GM12878 (cell line): Measurements from ENCODE around the gene TCEANC. TPM values are rescaled to one million over a fixed set of nuclear protein-coding genes. Genes with fewer than 3 reads are reported as not detected.

Source experiments
- BACH1 ChIP-seq: fragments of 450-650 bp; IDR thresholded peaks from 2 replicates; pipeline ENCODE4 v1.6.1; 2017; ENCODE audit warnings: mild to moderate bottlenecking, borderline replicate concordance
- CBFB ChIP-seq: IDR thresholded peaks from 2 replicates; pipeline ENCODE4 v1.6.1; 2016; ENCODE audit warnings: antibody characterized with exemption, low read depth
- FOXM1 ChIP-seq: IDR thresholded peaks from 2 replicates; pipeline ENCODE4 v1.6.1; 2012; ENCODE audit warnings: low read depth, mild to moderate bottlenecking, inconsistent platforms, low read length, moderate library complexity
- HDAC6 ChIP-seq: fragments of 200-600 bp; sonication (generic); IDR thresholded peaks from one replicate; pipeline ENCODE4 v1.8.0; 2017; ENCODE audit warnings: antibody characterized with exemption; ENCODE audit not compliant: unreplicated experiment
- MEF2A ChIP-seq: IDR thresholded peaks from 2 replicates; pipeline ENCODE4 v1.6.1; 2011; ENCODE audit warnings: low read depth, mild to moderate bottlenecking, low read length, moderate library complexity; ENCODE audit not compliant: insufficient read depth
- NFIC ChIP-seq: IDR thresholded peaks from 2 replicates; pipeline ENCODE4 v1.6.1; 2012; ENCODE audit warnings: low read depth, mild to moderate bottlenecking, inconsistent platforms, low read length, moderate library complexity
- SIX5 ChIP-seq: IDR thresholded peaks from 2 replicates; pipeline ENCODE4 v1.6.1; 2011; ENCODE audit warnings: mild to moderate bottlenecking, low read depth, low read length, moderate library complexity; ENCODE audit not compliant: severe bottlenecking
- YY1 ChIP-seq: IDR thresholded peaks from 2 replicates; pipeline ENCODE4 v1.6.1; 2011; ENCODE audit warnings: low read depth, mild to moderate bottlenecking, low read length
- ZNF384 ChIP-seq: IDR thresholded peaks from 2 replicates; pipeline ENCODE4 v1.6.1; 2012; ENCODE audit warnings: low read depth, mild to moderate bottlenecking, low read length, improper control_type of control experiment, borderline replicate concordance
- polyA plus RNA-seq, 11 experiments: library from polyadenylated mRNA; depleted of rRNA in 4 of 11; unstranded in 6 of 11; stranded (reverse) in 5 of 11; fragments of >200 nt; fragmentation: Nextera tagmentation in 4 of 11; fragmentation: Illumina TruSeq in 1 of 11; extraction: Ambion mirVana in 4 of 11; extraction: Trizol in 1 of 11; gene quantifications; 1 replicate in 1 of 11; 2 replicates in 10 of 11; pipeline versions ENCODE4 v1.2.1 to v1.2.3, GENCODE V29; 2011 to 2016; ENCODE audit warnings: inconsistent platforms in 2 of 11, missing spikeins in 2 of 11, low read depth in 1 of 11
- total RNA-seq, 4 experiments: library from RNA; depleted of rRNA in 3 of 4; stranded (reverse); fragments of >200 nt in 3 of 4; fragmentation: Illumina TruSeq in 1 of 4; extraction: Trizol in 1 of 4; gene quantifications; 2 replicates each; pipeline versions ENCODE4 v1.2.1 to v1.2.3, GENCODE V29; 2013 to 2021
- TF ChIP-seq, protein P1 (sequence below): IDR thresholded peaks from 2 replicates; pipeline ENCODE4 v1.6.1; 2012; ENCODE audit warnings: low read depth, low read length, improper control_type of control experiment
- TF ChIP-seq, protein P2 (sequence below): fragments of 450-650 bp; IDR thresholded peaks from 2 replicates; pipeline ENCODE4 v1.6.1; 2017; ENCODE audit warnings: mild to moderate bottlenecking, low read depth, inconsistent platforms; ENCODE audit not compliant: poor library complexity, severe bottlenecking
- TF ChIP-seq, protein P3 (sequence below): fragments of 450-650 bp; IDR thresholded peaks from 2 replicates; pipeline ENCODE4 v1.6.1; 2017; ENCODE audit warnings: borderline replicate concordance

Gene TCEANC
- total and polyA plus RNA-seq, 10 of the 15 experiments (the other 5 are each of a cell fraction or from before 2014, with no cell fraction given): 1.1 to 4.9 (median 2.9) TPM

DNA sequence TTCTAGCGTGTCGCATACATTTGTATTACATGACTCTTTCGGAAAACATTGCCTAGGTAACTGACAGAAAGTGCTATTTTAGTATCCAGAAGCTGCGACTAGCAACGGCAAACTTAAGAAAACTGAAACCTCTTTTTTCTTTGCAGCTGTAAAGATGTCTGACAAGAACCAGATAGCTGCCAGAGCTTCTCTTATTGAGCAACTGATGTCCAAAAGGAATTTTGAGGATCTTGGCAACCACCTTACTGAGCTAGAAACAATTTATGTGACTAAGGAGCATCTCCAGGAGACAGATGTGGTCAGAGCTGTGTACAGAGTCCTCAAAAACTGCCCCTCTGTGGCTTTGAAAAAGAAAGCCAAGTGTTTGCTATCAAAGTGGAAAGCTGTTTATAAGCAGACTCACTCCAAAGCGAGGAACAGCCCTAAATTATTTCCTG is 9.4 kb downstream of the TCEANC start (continued):
- TF ChIP-seq, protein P1, sequence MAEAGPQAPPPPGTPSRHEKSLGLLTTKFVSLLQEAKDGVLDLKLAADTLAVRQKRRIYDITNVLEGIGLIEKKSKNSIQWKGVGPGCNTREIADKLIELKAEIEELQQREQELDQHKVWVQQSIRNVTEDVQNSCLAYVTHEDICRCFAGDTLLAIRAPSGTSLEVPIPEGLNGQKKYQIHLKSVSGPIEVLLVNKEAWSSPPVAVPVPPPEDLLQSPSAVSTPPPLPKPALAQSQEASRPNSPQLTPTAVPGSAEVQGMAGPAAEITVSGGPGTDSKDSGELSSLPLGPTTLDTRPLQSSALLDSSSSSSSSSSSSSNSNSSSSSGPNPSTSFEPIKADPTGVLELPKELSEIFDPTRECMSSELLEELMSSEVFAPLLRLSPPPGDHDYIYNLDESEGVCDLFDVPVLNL: no peak
- no peak for TF ChIP-seq NFIC
- TF ChIP-seq HDAC6: no peak
- TF ChIP-seq FOXM1: no peak
- no peak for TF ChIP-seq CBFB
- TF ChIP-seq YY1: 0 out of 2 replicates have a peak, but pooled peaks have one; percentile 10
- TF ChIP-seq, protein P2, sequence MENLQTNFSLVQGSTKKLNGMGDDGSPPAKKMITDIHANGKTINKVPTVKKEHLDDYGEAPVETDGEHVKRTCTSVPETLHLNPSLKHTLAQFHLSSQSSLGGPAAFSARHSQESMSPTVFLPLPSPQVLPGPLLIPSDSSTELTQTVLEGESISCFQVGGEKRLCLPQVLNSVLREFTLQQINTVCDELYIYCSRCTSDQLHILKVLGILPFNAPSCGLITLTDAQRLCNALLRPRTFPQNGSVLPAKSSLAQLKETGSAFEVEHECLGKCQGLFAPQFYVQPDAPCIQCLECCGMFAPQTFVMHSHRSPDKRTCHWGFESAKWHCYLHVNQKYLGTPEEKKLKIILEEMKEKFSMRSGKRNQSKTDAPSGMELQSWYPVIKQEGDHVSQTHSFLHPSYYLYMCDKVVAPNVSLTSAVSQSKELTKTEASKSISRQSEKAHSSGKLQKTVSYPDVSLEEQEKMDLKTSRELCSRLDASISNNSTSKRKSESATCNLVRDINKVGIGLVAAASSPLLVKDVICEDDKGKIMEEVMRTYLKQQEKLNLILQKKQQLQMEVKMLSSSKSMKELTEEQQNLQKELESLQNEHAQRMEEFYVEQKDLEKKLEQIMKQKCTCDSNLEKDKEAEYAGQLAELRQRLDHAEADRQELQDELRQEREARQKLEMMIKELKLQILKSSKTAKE: no peak
- TF ChIP-seq, protein P3, sequence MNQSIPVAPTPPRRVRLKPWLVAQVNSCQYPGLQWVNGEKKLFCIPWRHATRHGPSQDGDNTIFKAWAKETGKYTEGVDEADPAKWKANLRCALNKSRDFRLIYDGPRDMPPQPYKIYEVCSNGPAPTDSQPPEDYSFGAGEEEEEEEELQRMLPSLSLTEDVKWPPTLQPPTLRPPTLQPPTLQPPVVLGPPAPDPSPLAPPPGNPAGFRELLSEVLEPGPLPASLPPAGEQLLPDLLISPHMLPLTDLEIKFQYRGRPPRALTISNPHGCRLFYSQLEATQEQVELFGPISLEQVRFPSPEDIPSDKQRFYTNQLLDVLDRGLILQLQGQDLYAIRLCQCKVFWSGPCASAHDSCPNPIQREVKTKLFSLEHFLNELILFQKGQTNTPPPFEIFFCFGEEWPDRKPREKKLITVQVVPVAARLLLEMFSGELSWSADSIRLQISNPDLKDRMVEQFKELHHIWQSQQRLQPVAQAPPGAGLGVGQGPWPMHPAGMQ: no peak
- TF ChIP-seq ZNF384: no peak
- TF ChIP-seq MEF2A: peak; percentile 86
- TF ChIP-seq BACH1: no peak
- TF ChIP-seq SIX5: no peak
- TF ChIP-seq, all 136 proteins: peak for 4
